ENCODE data around the gene AMMECR1. TPM values are rescaled to one million over a fixed set of nuclear protein-coding genes. Genes with fewer than 3 reads are reported as not detected.

AMMECR1 gene
- total and polyA plus RNA-seq, 2 of the 13 experiments (the other 11 are each of a cell fraction or from before 2014, with no cell fraction given), result 3.1 to 7.5 TPM

GRCh38 chrX:110317820-110318663, at the start of gene AMMECR1 (continued):
- TF ChIP-seq ZNF121 (CRISPR knock-in tag; IDR thresholded peaks at IDR 0.05) (0 out of 2 replicates have a peak, but pooled peaks have one; percentile 44), TARDBP (CRISPR knock-in tag; IDR thresholded peaks at IDR 0.05) (no peak), HMGA1 (CRISPR knock-in tag; conservative IDR thresholded peaks at IDR 0.05) (no peak), ZNF34 (CRISPR knock-in tag; IDR thresholded peaks at IDR 0.05; ENCODE audit: borderline replicate concordance) (no peak), ZNF362 (CRISPR knock-in tag; IDR thresholded peaks at IDR 0.05; ENCODE audit: borderline replicate concordance) (no peak), ZNF24 (IDR thresholded peaks at IDR 0.05) (no peak), ARID4A (CRISPR knock-in tag; IDR thresholded peaks at IDR 0.05; ENCODE audit: borderline replicate concordance) (peak; percentile 21; the same call in 1 of the 2 replicates), ZNF275 (CRISPR knock-in tag; IDR thresholded peaks at IDR 0.05; ENCODE audit: borderline replicate concordance) (no peak), SYNCRIP (IDR thresholded peaks at IDR 0.05; ENCODE audit: insufficient read depth, low read depth, low read length) (no peak), GPBP1L1 (CRISPR knock-in tag; IDR thresholded peaks at IDR 0.05) (no peak), PHF21A (CRISPR knock-in tag; IDR thresholded peaks at IDR 0.05) (no peak), ZNF496 (CRISPR knock-in tag; IDR thresholded peaks at IDR 0.05; ENCODE audit: insufficient replicate concordance) (no peak), MTA3 (CRISPR knock-in tag; IDR thresholded peaks at IDR 0.05) (no peak), ZNF740 (CRISPR knock-in tag; IDR thresholded peaks at IDR 0.05) (peak; percentile 54; the same call in 1 of the 2 replicates), TAF1 (CRISPR knock-in tag; IDR thresholded peaks at IDR 0.05) (peak; percentile 86), RNF2 (conservative IDR thresholded peaks at IDR 0.05; ENCODE audit: low read depth) (no peak), ZNF660 (CRISPR knock-in tag; IDR thresholded peaks at IDR 0.05; ENCODE audit: borderline replicate concordance, low read depth) (no peak), ATF3 (CRISPR knock-in tag; IDR thresholded peaks at IDR 0.05) (no peak), YY1 (IDR thresholded peaks at IDR 0.05; ENCODE audit: insufficient read depth, insufficient replicate concordance, low read depth, low read length) (peak; percentile 93), ZNF850 (CRISPR knock-in tag; conservative IDR thresholded peaks at IDR 0.05) (no peak)

Measured in HepG2 (cell line).